Ovary (tissue), 9 donors: ENCODE data around the gene RPS6KB2. TPM values are rescaled to one million over a fixed set of nuclear protein-coding genes. Genes with fewer than 3 reads are reported as not detected.

ENCODE experiments used
- polyA plus RNA-seq, 2 donors: library from polyadenylated mRNA; stranded (reverse); fragments of 200-250 nt in 1 of 2; fragments of 350-450 nt in 1 of 2; fragmentation: Illumina TruSeq in 1 of 2; extraction: RNeasy Lipid Tissue Mini Kit (QIAGEN cat#74804) in 1 of 2; gene quantifications; one replicate each; pipeline ENCODE4 v1.2.3, GENCODE V29; 2013 to 2014
- small RNA-seq: library from RNA; depleted of rRNA; stranded (forward); fragments of <200 nt; gene quantifications from one replicate; pipeline ENCODE3, GENCODE V24; 2016
- total RNA-seq, 7 donors: library from RNA; depleted of rRNA in 2 of 7; stranded (reverse); fragments of >200 nt in 2 of 7; fragmentation: NEBNext Ultra II Directional in 3 of 7; extraction: Animal tissue kit (Norgen Biotek cat#: 25700) in 3 of 7; gene quantifications; one replicate each; pipeline versions ENCODE4 v1.1.0 to v1.2.4, GENCODE V29; 2016 to 2023
- donor health status: DM: no; HTN: no; CAD: no; lungs with moderate emphysema.
- donor health status: DM: no; HTN: no; CAD: no.
- donor health status: Bipolar disorder and iron deficiency.
- donor health status: DM: yes; HTN: yes; CAD: no.
- donor health status: DM: no; HTN: no; CAD: no.
- donor health status: DM: yes; HTN: yes; CAD: no.

RPS6KB2 gene
- total and polyA plus RNA-seq, 9 donors, result 10.4 to 38.6 (median 33.1) TPM

Small RNA genes lying within 50 kb of the gene (small RNA-seq; reads per million reads assigned to genes)
- gene RNU6-1238P, result not detected

Other genes starting within 250 kb of the RPS6KB2 start
- 10 to 100 TPM; 24.8 to 58.1 (median 49.0) TPM for gene GRK2, start 162.0 kb upstream of the RPS6KB2 start, total RNA-seq
- 10 to 100 TPM; 21.5 to 39.3 TPM for gene GRK2, start 162.0 kb upstream of the RPS6KB2 start, polyA plus RNA-seq
- 10 to 100 TPM; 35.6 to 60.9 (median 44.6) TPM for gene ANKRD13D, start 139.2 kb upstream of the RPS6KB2 start, total RNA-seq
- 10 to 100 TPM in 1 of 2 donors, 1 to 10 TPM in 1; 5.6 to 29.3 TPM for gene ANKRD13D, start 139.2 kb upstream of the RPS6KB2 start, polyA plus RNA-seq
- 10 to 100 TPM; 37.9 to 69.9 (median 52.1) TPM for gene SSH3, start 125.0 kb upstream of the RPS6KB2 start, total RNA-seq
- 10 to 100 TPM; 18.1 to 32.1 TPM for gene SSH3, start 125.0 kb upstream of the RPS6KB2 start, polyA plus RNA-seq
- gene POLD4, start 74.9 kb upstream of the RPS6KB2 start, total RNA-seq, result 10 to 100 TPM; 22.6 to 57.7 (median 47.2) TPM
- gene POLD4, start 74.9 kb upstream of the RPS6KB2 start, polyA plus RNA-seq, result 10 to 100 TPM; 12.5 to 87.8 TPM
- 10 to 100 TPM in 1 of 7 donors, 1 to 10 TPM in 6; 3.4 to 22.9 (median 5.0) TPM for gene CLCF1, start 54.9 kb upstream of the RPS6KB2 start, total RNA-seq
- 1 to 10 TPM; 2.5 to 9.6 TPM for gene CLCF1, start 54.9 kb upstream of the RPS6KB2 start, polyA plus RNA-seq
- 10 to 100 TPM; 13.9 to 51.7 (median 23.5) TPM for gene RAD9A, start 36.5 kb upstream of the RPS6KB2 start, total RNA-seq
- gene RAD9A, start 36.5 kb upstream of the RPS6KB2 start, polyA plus RNA-seq, result 10 to 100 TPM in 1 of 2 donors, 1 to 10 TPM in 1; 3.1 to 20.3 TPM
- 10 to 100 TPM; 32.2 to 86.9 (median 55.5) TPM for gene PPP1CA, start 26.6 kb upstream of the RPS6KB2 start, total RNA-seq
- 10 to 100 TPM; 43.7 to 54.9 TPM for gene PPP1CA, start 26.6 kb upstream of the RPS6KB2 start, polyA plus RNA-seq
- gene TBC1D10C, start 24.4 kb upstream of the RPS6KB2 start, total RNA-seq, result 1 to 10 TPM in 3 of 7 donors, under 1 TPM in 4; 0.15 to 2.0 (median 1.00) TPM
- 1 to 10 TPM in 1 of 2 donors, under 1 TPM in 1; 0.32 to 1.6 TPM for gene TBC1D10C, start 24.4 kb upstream of the RPS6KB2 start, polyA plus RNA-seq
- 10 to 100 TPM in 1 of 7 donors, 1 to 10 TPM in 1, under 1 TPM in 5; 0.12 to 13.2 (median 0.66) TPM for gene CARNS1, start 12.8 kb upstream of the RPS6KB2 start, total RNA-seq
- gene CARNS1, start 12.8 kb upstream of the RPS6KB2 start, polyA plus RNA-seq, result under 1 TPM; 0.45 to 0.58 TPM
- 10 to 100 TPM in 1 of 7 donors, 1 to 10 TPM in 6; 2.4 to 10.7 (median 3.2) TPM for gene PTPRCAP, start 9.2 kb downstream of the RPS6KB2 start, total RNA-seq
- gene PTPRCAP, start 9.2 kb downstream of the RPS6KB2 start, polyA plus RNA-seq, result 1 to 10 TPM in 1 of 2 donors, not detected in 1; 7.2 TPM
- gene CORO1B, start 15.0 kb downstream of the RPS6KB2 start, total RNA-seq, result 10 to 100 TPM; 31.1 to 80.5 (median 60.8) TPM
- 10 to 100 TPM in 1 of 2 donors, 1 to 10 TPM in 1; 2.8 to 74.3 TPM for gene CORO1B, start 15.0 kb downstream of the RPS6KB2 start, polyA plus RNA-seq
- under 1 TPM in 1 of 7 donors, not detected in 6; 0.15 TPM for gene GPR152, start 24.2 kb downstream of the RPS6KB2 start, total RNA-seq
- gene GPR152, start 24.2 kb downstream of the RPS6KB2 start, polyA plus RNA-seq, result not detected
- gene CABP4, start 26.9 kb downstream of the RPS6KB2 start, total RNA-seq, result 1 to 10 TPM in 4 of 7 donors, under 1 TPM in 2, not detected in 1; 0.13 to 2.1 (median 1.2) TPM
- gene CABP4, start 26.9 kb downstream of the RPS6KB2 start, polyA plus RNA-seq, result under 1 TPM; 0.62 to 0.92 TPM
- 10 to 100 TPM; 37.6 to 69.8 (median 44.8) TPM for gene TMEM134, start 40.8 kb downstream of the RPS6KB2 start, total RNA-seq
- gene TMEM134, start 40.8 kb downstream of the RPS6KB2 start, polyA plus RNA-seq, result 10 to 100 TPM in 1 of 2 donors, 1 to 10 TPM in 1; 2.7 to 44.3 TPM
- 100 to 1,000 TPM in 1 of 7 donors, 10 to 100 TPM in 6; 49.1 to 103 (median 65.4) TPM for gene AIP, start 54.5 kb downstream of the RPS6KB2 start, total RNA-seq
- 100 to 1,000 TPM in 1 of 2 donors, 10 to 100 TPM in 1; 33.5 to 114 TPM for gene AIP, start 54.5 kb downstream of the RPS6KB2 start, polyA plus RNA-seq
- gene PITPNM1, start 76.9 kb downstream of the RPS6KB2 start, total RNA-seq, result 10 to 100 TPM in 3 of 7 donors, 1 to 10 TPM in 4; 3.1 to 77.2 (median 9.5) TPM
- gene PITPNM1, start 76.9 kb downstream of the RPS6KB2 start, polyA plus RNA-seq, result 1 to 10 TPM; 5.3 to 6.1 TPM
- 10 to 100 TPM; 15.8 to 66.1 (median 34.6) TPM for gene CDK2AP2, start 79.7 kb downstream of the RPS6KB2 start, total RNA-seq
- 10 to 100 TPM in 1 of 2 donors, 1 to 10 TPM in 1; 3.8 to 35.9 TPM for gene CDK2AP2, start 79.7 kb downstream of the RPS6KB2 start, polyA plus RNA-seq
- not detected for gene CABP2, start 95.0 kb downstream of the RPS6KB2 start, total RNA-seq
- gene CABP2, start 95.0 kb downstream of the RPS6KB2 start, polyA plus RNA-seq, result not detected
- 1,000 to 10,000 TPM in 1 of 7 donors, 100 to 1,000 TPM in 6; 358 to 1,321 (median 474) TPM for gene GSTP1, start 155.3 kb downstream of the RPS6KB2 start, total RNA-seq
- gene GSTP1, start 155.3 kb downstream of the RPS6KB2 start, polyA plus RNA-seq, result 100 to 1,000 TPM; 189 to 444 TPM
- 100 to 1,000 TPM; 143 to 184 (median 169) TPM for gene NDUFV1, start 178.4 kb downstream of the RPS6KB2 start, total RNA-seq
- gene NDUFV1, start 178.4 kb downstream of the RPS6KB2 start, polyA plus RNA-seq, result 100 to 1,000 TPM in 1 of 2 donors, 10 to 100 TPM in 1; 47.7 to 133 TPM
- gene NUDT8, start 201.4 kb downstream of the RPS6KB2 start, total RNA-seq, result 10 to 100 TPM in 1 of 7 donors, 1 to 10 TPM in 6; 5.0 to 10.5 (median 8.1) TPM
- 1 to 10 TPM in 1 of 2 donors, not detected in 1; 5.7 TPM for gene NUDT8, start 201.4 kb downstream of the RPS6KB2 start, polyA plus RNA-seq
- gene TBX10, start 211.3 kb downstream of the RPS6KB2 start, total RNA-seq, result not detected
- gene TBX10, start 211.3 kb downstream of the RPS6KB2 start, polyA plus RNA-seq, result not detected
- gene ACY3, start 222.2 kb downstream of the RPS6KB2 start, total RNA-seq, result under 1 TPM in 2 of 7 donors, not detected in 5; 0.24 to 0.25 TPM
- under 1 TPM in 1 of 2 donors, not detected in 1; 0.07 TPM for gene ACY3, start 222.2 kb downstream of the RPS6KB2 start, polyA plus RNA-seq
- gene ALDH3B2, start 246.1 kb downstream of the RPS6KB2 start, total RNA-seq, result under 1 TPM in 4 of 7 donors, not detected in 3; 0.15 to 0.57 (median 0.27) TPM
- gene ALDH3B2, start 246.1 kb downstream of the RPS6KB2 start, polyA plus RNA-seq, result not detected